Activated CD4-positive, alpha-beta T cell treated with anti-CD3 and anti-CD28 coated beads for 1 hour (primary cell): Measurements from ENCODE around the gene HIVEP3.
A peak's percentile ranks its signal among the peaks of the same experiment; 100 is the strongest.

Source experiments
- DNase-seq: peaks from one replicate; pipeline ENCODE4 v3.0.0-alpha.2; 2020

Gene HIVEP3

DNA sequence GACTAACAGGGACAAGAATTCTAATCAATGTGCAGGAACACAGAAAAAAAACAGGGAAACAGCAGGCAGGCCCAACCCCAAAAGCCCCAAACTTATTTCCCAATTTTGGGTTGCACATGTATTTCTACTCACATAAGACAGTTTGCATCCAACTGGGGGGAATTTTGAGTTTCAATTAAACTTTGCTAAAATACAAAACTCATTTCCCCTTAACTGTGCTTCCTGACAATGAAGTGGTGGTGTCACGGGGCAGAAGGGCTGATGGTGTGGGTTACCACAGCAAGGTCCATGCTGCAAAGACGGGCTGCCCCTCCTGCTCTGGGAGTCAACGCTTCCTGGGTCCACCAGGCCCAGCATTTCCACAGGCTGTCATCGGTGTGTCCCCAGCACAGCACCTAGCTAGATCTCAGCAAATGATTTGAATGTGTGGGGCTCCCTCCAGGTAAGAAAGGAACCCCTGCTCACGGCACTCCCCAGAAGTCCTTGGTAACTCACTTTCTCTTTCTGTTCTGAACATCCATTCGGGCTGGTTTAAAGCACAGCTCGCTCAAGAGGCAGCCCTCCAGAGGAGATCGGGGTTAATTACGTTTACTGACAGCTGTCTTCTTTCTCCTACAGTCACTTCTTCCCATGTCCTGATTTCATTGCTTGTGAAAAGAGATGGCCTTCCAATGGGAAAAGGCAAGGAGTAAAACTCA is 27.4 kb downstream of the HIVEP3 start:
- DNase-seq: peak; percentile 38

DNA sequence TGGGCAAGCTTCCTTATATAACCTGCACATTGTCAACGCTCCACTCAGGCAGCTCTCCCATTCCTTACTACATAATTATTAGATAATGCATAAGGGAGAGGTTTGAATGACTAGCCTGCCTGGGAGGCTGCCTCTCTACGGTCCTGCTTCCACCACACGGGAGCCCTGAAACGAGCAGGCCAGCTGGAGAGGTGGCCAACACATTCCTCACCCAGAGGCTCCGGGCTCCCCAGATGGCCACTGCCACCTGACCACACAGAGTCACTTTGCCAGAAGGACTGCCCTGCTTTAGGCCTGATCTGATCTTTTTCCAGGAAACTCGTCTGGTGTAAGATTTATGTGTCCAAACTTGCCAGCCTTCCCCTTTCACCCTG is 27.9 kb downstream of the HIVEP3 start:
- DNase-seq: no peak

DNA sequence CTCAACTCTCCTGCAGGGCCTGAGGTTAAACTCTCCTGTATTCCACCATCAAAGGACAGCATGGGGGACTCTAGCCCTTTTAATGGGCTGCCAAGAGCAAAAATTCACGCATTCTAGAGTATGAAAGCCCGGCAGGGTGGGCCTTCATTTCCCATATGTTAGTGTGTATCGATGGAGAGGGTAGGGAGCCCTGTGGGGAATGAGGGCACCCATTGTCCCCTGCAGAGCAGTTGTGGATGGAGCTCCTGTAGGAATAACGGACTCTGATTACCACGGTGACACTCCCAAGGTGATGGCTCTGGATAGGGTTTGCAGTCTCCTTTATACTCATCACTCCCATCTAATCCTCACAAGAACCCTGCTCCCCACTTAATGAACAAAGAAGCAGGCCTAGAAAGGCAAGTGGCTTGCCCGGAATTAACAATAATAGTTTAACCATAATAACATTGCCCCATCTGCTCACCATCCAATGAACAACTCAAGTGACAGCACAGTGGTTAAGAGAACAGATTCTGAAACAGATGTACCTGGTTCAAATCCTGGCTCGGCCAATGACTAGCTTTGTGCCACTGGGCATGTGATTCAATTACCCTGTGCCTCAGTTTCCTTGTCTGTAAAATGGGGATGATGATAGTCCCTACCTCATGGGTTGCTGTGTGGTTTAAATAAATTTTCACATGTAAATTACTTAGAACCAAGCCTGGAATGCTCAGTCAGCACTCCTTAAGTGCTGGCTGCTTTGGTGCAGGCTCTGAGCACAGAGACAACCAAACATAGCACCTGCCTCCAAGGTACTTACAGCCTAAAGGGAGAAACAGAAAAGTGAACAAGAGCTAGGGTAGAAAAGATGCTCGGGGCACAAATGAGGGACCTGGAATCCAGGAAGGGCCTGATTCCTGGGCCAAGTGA is 29.0 kb downstream of the HIVEP3 start:
- no peak for DNase-seq

GRCh38 chr1:41888756-41889155 is 30.0 kb downstream of the HIVEP3 start:
- no peak for DNase-seq

- DNase-seq: no peak
Observed at GRCh38 chr1:41887365-41887764, 31.4 kb downstream of the HIVEP3 start.

GRCh38 chr1:41884256-41885230 is 34.2 kb downstream of the HIVEP3 start:
- no peak for DNase-seq

GRCh38 chr1:41883507-41883906 is 35.2 kb downstream of the HIVEP3 start:
- DNase-seq: no peak

- no peak for DNase-seq
Observed at GRCh38 chr1:41882486-41882885, 36.2 kb downstream of the HIVEP3 start.

GRCh38 chr1:41882068-41882477 is 36.6 kb downstream of the HIVEP3 start:
- DNase-seq: no peak

DNA sequence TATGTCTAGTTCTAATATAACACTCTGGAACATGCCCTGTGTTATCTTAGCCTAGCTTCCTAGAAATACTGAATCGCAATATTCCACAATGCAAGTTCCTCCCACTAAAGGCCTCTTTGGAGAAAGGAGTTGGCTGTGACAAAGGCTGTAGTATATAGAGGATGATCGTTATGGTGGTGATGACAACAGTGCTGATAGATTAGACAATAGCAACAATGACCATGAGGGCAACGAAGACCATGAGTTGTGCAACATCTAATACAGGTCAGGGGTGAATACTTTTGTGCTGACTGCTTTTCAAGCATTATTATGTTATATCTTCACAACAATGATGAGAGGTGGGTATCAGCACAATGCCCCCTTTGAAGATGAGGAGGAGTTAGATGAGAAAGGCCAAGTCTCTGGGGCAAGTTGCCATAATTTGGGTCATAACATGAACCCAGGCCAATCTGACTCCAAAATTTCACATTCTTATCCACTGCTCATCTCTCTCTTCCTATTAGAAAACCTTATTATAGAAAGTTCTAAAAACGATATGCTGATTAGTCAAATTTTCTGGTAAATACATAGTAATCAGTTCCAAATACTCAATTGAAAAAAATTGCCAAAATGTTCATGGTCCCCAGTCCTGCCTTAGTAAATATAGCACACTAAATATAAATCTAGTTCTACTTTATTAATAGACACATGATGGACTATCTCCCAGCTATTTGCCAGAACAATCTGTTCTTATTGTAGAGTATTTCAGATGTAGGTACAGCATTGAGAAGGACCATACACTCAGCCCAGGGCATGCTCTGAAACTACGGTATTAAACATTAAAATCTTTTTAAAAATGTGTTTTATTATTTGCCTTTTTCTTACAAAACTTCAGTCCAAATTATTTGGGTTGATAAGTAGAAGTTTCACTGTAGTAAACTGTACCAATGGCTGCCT is 37.5 kb downstream of the HIVEP3 start:
- no peak for DNase-seq

DNA sequence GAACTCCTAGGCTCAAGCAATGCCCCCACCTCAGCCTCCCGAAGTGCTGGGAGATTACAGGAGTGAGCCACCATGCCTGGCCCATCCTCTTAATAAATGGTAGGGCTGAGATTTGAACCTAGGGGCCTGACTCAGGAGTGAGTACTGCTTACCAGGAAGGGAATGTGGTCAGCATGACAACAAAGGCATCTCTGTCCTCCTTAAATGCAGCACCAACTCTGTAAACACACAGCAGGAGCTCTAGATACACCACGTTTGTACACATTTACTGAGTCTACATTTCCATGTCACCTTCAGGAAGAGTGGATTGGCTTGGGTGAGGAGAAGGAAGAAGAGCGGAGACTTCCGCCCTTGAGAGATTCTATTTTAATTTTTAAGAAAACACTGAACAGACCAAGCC is 38.5 kb downstream of the HIVEP3 start:
- no peak for DNase-seq

- no peak for DNase-seq
Observed at GRCh38 chr1:41879617-41880016, 39.1 kb downstream of the HIVEP3 start.

GRCh38 chr1:41878911-41879310 is 39.8 kb downstream of the HIVEP3 start:
- DNase-seq: no peak

- no peak for DNase-seq
Observed at GRCh38 chr1:41878495-41878894, 40.2 kb downstream of the HIVEP3 start.

DNA sequence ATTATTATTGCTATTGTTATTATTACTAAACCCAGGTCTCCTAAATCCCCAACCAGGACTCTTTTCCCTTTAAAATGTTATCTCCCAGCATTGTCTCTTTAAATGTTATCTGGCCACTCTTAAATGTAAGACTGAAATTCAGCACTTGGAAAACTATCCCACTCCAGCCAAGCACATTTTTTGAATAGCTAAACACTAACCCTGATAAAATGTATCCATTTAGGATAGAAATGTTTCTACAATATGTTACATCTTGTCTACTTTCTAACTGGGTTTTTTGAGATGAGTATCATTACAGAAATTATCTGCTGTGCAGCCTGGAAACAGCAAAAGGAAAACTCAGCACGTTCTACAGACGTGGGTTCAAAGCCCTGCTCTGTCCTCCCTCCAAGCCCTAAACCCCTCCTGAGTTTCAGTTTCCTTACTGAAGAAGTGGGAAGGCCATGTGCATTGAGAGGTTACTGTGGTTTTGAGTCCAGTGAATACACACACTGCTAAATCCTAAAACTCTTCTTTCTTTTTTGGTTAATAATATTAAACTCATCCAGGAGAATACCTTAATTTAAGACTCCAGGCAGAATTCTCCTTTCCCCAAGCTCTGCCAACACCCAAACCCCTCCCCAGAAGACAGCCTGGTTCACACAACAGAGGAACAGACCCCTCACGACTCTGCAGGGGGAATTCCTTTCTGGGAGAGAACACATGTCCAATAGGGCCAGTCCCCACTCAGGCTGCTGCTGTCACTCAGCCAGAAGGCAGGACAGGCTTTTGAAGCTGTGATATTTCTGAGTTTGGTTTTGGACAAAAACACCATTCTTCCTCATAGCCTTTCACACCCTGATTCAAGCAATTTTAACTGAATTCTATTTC is 41.9 kb downstream of the HIVEP3 start:
- no peak for DNase-seq

- no peak for DNase-seq
Observed at GRCh38 chr1:41875487-41875886, 43.2 kb downstream of the HIVEP3 start.

- no peak for DNase-seq
Observed at GRCh38 chr1:41874903-41875411, 43.8 kb downstream of the HIVEP3 start.

DNA sequence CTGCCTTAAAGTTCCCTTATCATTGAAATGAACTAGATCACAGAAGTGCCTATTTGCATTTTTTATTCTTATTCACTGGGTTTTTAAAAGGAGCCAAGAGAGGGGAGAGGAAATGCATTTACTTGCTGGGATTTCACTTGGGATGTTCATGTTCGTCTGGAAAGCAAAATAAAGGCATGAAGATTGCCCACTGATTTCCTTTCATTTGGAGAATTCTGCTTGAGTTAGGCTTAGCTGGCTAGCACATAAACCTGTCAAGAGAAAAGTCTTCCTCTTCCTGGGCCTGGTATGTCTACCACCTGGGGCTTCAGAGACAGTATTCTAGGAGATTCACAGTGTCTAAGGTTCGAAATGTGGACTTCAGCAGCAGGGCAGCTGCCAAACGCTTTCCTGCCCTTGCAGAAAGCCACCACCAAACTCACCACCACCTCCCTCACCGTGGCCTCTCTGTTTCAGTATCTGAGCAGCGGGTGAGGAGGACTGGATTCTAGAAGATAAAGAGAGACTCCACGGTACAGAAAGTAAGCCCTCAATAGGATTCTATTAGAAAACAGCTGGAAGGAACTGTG is 44.5 kb downstream of the HIVEP3 start:
- DNase-seq: no peak

GRCh38 chr1:41872074-41872473 is 46.6 kb downstream of the HIVEP3 start:
- DNase-seq: no peak

- no peak for DNase-seq
Observed at GRCh38 chr1:41870076-41870562, 48.6 kb downstream of the HIVEP3 start.
